Hematopoietic multipotent progenitor cell treated with erythropoietin and hydrocortisone succinate and interleukin-3 and kit ligand, for 4 days (in vitro differentiated cells): ENCODE measurements around the gene TLDC2.

Experiments
- DNase-seq: peaks from one replicate; pipeline ENCODE4 v3.0.0-alpha.2; 2015

Gene TLDC2

GRCh38 chr20:36850759-36851158 is 25.2 kb upstream of the TLDC2 start:
- no peak for DNase-seq

- no peak for DNase-seq
Observed at GRCh38 chr20:36851490-36851889, 24.4 kb upstream of the TLDC2 start.

- no peak for DNase-seq
Observed at GRCh38 chr20:36852187-36852586, 23.8 kb upstream of the TLDC2 start.

DNA sequence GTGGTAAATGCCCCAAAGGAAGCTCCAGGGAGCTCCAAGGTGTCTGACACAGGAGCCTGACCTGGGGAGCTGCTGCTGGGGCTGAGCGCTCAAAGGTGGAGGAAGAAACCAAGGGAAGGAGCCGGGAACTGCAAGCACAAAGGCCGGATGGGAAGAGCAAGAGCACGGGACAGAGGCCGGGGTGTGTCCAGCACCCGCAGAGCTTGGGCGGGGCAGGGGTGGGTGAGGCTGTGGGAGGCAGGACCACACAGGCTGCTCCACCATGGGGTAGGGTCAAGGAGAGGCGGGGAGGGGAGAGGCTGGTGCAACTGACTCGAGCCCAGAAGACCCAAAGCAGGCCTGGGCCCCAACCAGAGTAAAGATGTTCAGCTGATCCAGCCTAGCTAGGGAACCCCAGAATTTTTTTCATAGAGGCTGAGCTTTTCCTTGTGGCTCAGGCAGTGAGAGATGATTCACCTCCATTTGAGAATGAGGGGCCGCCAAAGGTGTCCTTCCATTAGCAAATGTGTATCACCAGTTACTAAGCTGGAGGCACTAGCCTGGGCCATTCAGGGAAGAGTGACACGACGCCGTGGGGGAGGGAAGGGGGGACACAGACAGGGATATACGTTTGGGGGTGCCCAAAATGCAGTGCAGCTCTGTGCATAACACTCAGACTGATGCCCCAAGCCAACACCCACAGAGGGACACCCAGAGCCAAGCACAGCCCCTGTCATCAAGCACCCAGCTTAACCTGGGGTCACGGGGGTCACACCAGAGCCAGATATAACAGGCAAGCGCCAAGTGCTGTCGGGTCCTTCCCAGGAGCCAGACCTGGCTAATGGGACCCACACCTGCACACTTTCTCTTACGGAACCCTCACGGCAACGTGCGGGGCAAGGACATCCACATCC is 21.3 kb upstream of the TLDC2 start:
- DNase-seq, result no peak

- no peak for DNase-seq
Observed at GRCh38 chr20:36855241-36855657, 20.7 kb upstream of the TLDC2 start.

- DNase-seq, result peak; percentile 44
Observed at GRCh38 chr20:36856195-36856594, 19.7 kb upstream of the TLDC2 start.

DNA sequence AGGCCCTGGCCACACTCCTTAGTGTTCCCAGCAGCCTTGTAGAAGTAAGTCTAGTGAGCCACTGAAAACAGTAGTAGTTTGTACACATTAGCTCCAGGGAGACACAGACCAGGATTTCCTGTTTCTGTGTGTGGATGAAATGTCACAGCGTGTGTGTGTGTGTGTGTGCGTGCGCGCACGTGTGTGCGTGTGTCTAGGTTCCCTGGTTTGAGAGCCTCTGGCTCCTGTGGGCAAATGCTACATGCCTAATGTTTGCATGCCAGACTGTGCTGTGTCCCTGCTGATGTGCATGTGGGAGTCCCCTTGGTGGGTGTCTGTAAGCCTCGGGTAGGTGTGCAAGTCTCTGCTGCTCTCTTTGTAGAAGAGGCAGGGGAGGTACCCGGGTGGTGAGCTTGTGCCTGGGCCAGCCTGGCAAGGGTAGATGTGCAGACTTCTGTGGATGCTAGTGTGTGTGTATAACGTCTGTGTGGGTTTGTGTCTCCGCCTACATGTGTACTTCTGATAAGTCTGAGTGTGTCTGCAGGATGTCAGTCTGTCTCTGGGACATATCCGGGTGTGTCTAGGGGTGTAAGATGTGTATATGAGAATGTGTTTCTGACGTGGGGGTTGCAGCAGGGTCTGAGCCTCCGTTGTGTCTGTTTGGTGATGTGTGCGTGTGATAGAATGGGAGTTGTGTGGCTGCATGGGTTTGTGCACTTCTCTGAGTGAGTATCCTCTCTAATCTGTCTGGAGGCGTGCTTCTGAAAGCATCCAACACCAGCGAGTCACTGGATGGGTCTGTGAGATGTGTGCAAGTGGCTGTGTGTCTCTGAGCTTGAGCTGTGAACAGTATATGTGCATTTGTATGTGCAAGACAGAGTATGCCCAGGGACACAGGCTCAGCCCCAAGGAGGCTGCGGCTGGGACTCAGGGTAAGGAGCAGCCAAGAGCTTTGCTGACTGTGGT is 19.0 kb upstream of the TLDC2 start:
- peak; percentile 78 for DNase-seq

DNA sequence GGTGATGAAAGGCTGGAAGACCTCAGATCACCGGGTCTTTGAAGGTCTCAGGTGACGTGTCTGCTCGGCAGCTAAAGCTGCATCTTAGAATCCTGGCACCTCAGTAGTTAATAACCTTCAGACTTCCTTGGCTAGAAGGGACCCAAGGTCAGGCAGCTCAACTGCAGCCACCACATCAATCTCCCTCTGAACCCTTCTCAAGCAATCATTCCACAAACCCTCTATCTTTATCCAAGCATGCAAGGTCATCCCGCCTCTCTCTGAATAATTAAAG is 16.7 kb upstream of the TLDC2 start:
- no peak for DNase-seq

DNA sequence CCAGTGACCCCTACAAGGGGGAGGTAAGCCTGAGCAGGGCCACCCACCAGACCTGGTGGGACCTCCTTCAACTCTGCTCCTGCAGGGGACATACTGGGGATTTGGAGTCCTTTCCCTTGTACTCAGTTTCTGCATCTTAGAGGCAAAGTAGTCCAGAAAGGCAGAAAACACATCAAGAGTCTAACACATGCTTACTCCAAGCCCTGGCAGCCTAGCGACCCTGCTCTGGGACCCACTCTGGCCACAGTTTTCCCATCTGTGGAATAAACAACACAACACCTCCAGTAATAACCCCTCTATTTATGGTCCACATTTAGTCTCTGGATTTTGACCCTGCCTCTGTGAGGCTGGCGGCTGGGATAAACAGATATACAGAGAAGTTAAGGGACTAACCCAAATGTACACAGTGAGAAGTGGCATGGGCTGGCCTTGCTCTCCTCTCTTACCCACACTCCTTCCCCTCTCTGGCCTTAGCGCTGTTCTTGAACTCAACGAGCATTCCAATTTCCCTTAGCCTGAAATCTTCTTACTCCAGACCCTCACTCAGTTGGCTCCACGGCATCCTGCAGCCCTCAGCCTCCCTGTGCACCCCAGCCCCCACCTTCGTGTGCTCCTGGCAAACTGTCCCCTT is 16.1 kb upstream of the TLDC2 start:
- DNase-seq, result no peak

GRCh38 chr20:36860339-36860738 is 15.6 kb upstream of the TLDC2 start:
- no peak for DNase-seq

GRCh38 chr20:36860811-36861624 is 14.9 kb upstream of the TLDC2 start:
- DNase-seq, result no peak

DNA sequence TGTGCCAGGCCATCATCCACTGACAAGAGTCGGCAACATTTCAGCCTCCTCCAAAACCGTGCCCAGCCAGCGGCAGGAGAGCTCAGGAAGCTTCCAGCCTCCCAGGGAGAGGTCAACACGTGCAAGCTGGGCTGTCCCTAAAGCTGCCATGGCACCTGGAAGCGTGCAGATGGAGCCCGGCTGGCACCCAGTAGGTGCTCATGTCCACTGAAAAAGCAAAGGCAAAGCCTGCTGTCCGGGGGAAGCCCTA is 14.4 kb upstream of the TLDC2 start:
- no peak for DNase-seq

GRCh38 chr20:36861875-36862801 is 13.8 kb upstream of the TLDC2 start:
- peak; percentile 40 for DNase-seq

DNA sequence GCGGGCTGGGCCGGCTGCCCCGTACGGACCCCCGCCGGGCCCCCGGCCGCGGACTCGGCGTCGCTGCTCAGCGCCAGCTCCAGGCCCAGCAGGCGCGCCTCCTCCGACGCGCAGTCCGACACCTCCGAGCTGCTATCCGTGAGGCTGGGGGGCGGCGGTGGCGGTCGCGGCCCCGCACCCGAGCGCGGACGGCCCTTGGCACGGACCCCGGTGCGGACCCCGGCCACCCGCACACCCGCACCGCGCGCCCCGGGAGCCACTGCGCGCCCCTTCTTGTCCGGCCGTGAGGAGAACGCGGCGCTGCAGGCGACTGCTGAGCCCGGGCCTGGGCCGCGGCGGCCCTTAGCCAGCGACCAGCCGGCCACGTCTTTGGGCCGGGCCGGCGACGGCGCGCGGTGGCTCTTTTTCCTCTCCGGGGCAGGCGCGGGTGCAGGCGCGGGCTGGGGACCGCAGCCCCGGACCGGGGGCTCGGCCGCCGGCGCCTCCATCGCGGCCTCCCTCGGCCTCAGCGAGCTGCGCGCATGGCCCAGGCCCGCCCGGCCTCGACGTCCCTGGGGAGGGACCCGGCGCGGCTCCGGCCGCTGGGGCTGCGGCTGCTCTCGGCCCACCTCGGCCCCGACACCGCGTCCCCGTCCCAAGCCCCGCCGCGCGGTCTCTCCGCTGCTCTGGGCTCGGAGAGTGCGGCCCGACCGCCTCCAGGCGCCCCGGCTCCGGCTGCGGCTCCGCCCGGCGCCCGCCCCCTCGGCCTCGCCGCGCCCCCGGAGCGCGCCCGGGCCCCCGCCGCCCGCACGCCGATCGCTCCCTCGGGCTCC is 12.9 kb upstream of the TLDC2 start:
- peak; percentile 12 for DNase-seq

DNA sequence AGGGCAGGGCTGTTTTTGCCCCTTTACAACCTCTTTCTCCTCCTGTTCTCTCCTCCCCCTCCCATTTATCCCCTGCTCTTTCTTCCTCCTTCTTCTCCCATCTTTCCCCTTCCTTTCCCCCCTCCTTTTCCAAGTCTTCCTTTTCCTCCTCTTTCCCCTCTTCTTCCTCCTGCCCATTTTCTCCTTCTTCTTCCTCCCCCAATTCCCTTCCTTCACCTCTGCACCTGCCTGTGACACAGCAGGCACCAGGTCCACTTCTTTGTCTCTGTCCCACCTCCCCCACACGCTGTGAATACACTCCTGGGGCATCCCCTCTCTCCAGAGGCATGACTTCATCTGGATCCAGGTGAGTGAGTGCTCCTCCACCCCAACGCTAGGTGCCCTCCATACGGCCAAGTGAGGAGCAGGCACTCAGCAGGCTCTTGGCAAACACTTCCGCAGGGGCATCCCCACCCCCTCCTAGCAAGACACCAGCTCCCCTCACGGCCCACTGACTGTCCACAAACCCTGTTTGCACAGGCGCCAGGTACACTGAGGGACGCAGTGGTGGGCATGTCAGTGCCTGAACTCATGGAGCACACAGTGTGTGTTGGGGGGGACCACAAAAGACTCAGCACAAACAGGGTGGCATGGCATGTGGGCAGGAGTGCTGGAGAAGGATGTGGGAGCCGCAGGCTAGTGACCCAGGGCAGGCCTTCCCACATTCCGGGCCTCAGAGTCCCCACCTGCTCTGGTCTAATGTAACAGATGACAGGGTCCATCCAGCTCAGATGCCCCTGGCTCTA is 10.7 kb upstream of the TLDC2 start:
- no peak for DNase-seq

DNA sequence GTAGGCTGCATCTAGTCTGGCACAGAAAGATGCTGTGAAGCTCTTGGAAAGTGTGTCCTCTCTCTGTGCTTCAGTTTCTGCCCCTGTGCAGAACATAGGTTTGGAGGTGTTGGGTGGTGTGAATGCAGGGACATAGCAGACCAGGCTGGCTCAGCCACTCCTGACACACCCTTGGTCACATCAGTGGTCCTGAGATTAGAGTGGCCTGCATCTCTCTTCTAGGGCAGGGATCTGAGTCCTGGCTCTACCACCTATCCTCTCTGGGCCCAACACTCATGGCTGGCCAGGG is 10.1 kb upstream of the TLDC2 start:
- no peak for DNase-seq

- no peak for DNase-seq
Observed at GRCh38 chr20:36866164-36866563, 9.8 kb upstream of the TLDC2 start.

DNA sequence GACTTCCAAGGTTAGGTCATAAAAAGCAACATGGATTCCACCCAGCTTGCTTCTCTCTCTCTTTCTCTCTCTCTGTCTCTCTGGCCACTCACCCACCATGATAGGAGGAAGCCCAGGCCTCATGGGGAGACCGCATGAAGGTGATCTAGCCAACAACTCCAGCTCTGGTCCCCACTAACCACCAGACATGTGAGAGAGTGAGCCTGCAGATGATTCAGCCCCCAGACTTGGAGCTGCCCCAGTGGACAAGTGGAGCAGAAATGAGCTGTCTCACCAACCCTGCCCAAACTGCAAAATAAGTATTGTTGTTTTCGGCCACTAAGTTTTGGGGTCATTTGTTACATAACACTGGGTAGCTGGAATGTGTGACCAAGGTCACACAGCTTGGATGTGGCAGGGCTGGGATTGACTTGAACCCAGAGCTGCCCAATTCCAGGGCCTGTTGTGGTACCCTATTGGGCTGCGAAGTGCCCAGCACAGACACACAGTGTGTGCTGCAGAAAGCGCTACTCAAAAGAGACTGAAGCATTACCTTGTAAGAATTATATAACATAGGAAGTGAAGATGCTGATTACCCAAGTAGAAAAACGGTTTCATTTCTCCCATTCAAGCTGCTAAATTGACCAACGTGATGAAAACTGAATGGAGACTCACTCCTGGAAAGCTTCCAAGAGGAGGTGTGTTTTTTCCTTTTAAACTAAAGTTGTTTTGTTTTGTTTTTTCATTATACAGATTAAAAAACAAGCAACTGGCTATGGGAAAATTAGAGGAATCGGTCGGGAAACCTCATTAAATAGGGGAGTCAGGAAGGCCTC is 9.1 kb upstream of the TLDC2 start:
- DNase-seq, result no peak
